GM19025 (cell line): Measurements from ENCODE around the gene MAGI1.

Experiments used
- ATAC-seq: cut with Tn5 transposase; IDR thresholded peaks from one replicate; pipeline ENCODE4 v1.9.1; 2021; ENCODE audit warnings: mild to moderate bottlenecking, low read depth, moderate library complexity; ENCODE audit not compliant: unreplicated experiment

The MAGI1 gene

GRCh38 chr3:65979162-65979561 lies 59.6 kb downstream of the MAGI1 start:
- no peak for ATAC-seq

GRCh38 chr3:65978116-65978515 lies 60.6 kb downstream of the MAGI1 start:
- ATAC-seq, result no peak

GRCh38 chr3:65975032-65975431 lies 63.7 kb downstream of the MAGI1 start:
- ATAC-seq, result no peak

GRCh38 chr3:65974509-65974908 lies 64.2 kb downstream of the MAGI1 start:
- ATAC-seq, result no peak

GRCh38 chr3:65972765-65973164 lies 66.0 kb downstream of the MAGI1 start:
- ATAC-seq, result no peak

- ATAC-seq, result no peak
These were observed 67.1 kb downstream of the MAGI1 start for GRCh38 chr3:65971293-65972252.

GRCh38 chr3:65968996-65969395 lies 69.7 kb downstream of the MAGI1 start:
- ATAC-seq, result no peak

- ATAC-seq, result no peak
These were observed 71.3 kb downstream of the MAGI1 start for GRCh38 chr3:65967451-65967850.

GRCh38 chr3:65964838-65965237 lies 73.9 kb downstream of the MAGI1 start:
- ATAC-seq, result no peak

- ATAC-seq, result peak; percentile 89
These were observed 74.7 kb downstream of the MAGI1 start for GRCh38 chr3:65963787-65964677.

GRCh38 chr3:65961733-65962132 lies 77.0 kb downstream of the MAGI1 start:
- no peak for ATAC-seq

- ATAC-seq, result no peak
These were observed 77.6 kb downstream of the MAGI1 start for GRCh38 chr3:65961128-65961527.

- ATAC-seq, result no peak
These were observed 78.6 kb downstream of the MAGI1 start for GRCh38 chr3:65960087-65960486.

- no peak for ATAC-seq
These were observed 80.5 kb downstream of the MAGI1 start for GRCh38 chr3:65958216-65958615.

- no peak for ATAC-seq
These were observed 82.8 kb downstream of the MAGI1 start for GRCh38 chr3:65955792-65956477.

GRCh38 chr3:65953881-65954733 lies 84.6 kb downstream of the MAGI1 start:
- no peak for ATAC-seq

GRCh38 chr3:65953301-65953812 lies 85.4 kb downstream of the MAGI1 start:
- ATAC-seq, result no peak

- no peak for ATAC-seq
These were observed 85.9 kb downstream of the MAGI1 start for GRCh38 chr3:65952842-65953241.

GRCh38 chr3:65951836-65952505 lies 86.7 kb downstream of the MAGI1 start:
- no peak for ATAC-seq
